HepG2 (cell line): ENCODE results near the gene P3H3. TPM values are rescaled to one million over a fixed set of nuclear protein-coding genes. Genes with fewer than 3 reads are reported as not detected.
A peak's percentile ranks its signal among the peaks of the same experiment; 100 is the strongest.

Source experiments
- ATAC-seq: fragments of 200-7000 bp; cut with Tn5 transposase; 3 replicates; pipeline ENCODE4 v1.9.1; 2020; ENCODE audit warnings: mild to moderate bottlenecking, moderate library complexity
- BruUV-seq: library from RNA; stranded (reverse); fragments of 400-500 nt; replicated peaks from 2 replicates; lab custom pipeline; 2021; lab: Mats Ljungman, UMichigan
- CTCF ChIA-PET: fragments of 300-600 bp; formaldehyde crosslinking; extraction: SDS; loops from one replicate; lab custom pipeline; 2021; ENCODE audit warnings: low total read pairs, inconsistent platforms, low intra/inter-chr PET ratio; lab: Yijun Ruan, JAX
- POLR2A ChIA-PET: fragments of 350-600 bp; sonication (Branson Sonifier 250); formaldehyde crosslinking; loops from one replicate; lab custom pipeline; 2020; ENCODE audit warnings: antibody characterized with exemption, inconsistent platforms; lab: Yijun Ruan, JAX
- DNase-seq: peaks from one replicate; pipeline ENCODE4 v3.0.0-alpha.2; 2015; ENCODE audit warnings: low spot score
- FAIRE-seq: peaks from 3 replicates; lab custom pipeline; 2011; peaks lifted over from hg19 to GRCh38; lab: Jason Lieb, UNC
- H2AFZ ChIP-seq: one replicate; pipeline ENCODE4 v1.6.1; 2011; ENCODE audit warnings: low read length, inconsistent platforms
- H3K27ac ChIP-seq: fragments of 300-600 bp; 3 replicates; pipeline ENCODE4 v1.8.0; 2011; ENCODE audit warnings: mixed run types, mild to moderate bottlenecking, mixed read lengths, low read length, inconsistent platforms; ENCODE audit not compliant: insufficient read depth; ENCODE audit errors: extremely low read length
- H3K27me3 ChIP-seq, 2 experiments: fragments of 200-600 bp in 1 of 2; 2 replicates in 1 of 2; 3 replicates in 1 of 2; pipeline versions ENCODE4 v1.6.0 to v1.8.0; 2011; ENCODE audit warnings: low read length in 2 of 2, mild to moderate bottlenecking in 2 of 2, moderate library complexity in 2 of 2, inconsistent platforms in 1 of 2; ENCODE audit not compliant: insufficient read depth in 2 of 2, control insufficient read depth in 1 of 2
- H3K36me3 ChIP-seq, 2 experiments: fragments of 200-600 bp in 1 of 2; replicated peaks in 1 of 2; 2 replicates in 1 of 2; 3 replicates in 1 of 2; pipeline versions ENCODE4 v1.5.1 to v1.8.0; 2011; ENCODE audit warnings: low read length in 2 of 2, inconsistent platforms in 1 of 2; ENCODE audit not compliant: insufficient read depth in 2 of 2, control insufficient read depth in 1 of 2
- H3K4me1 ChIP-seq: 2 replicates; pipeline ENCODE4 v1.5.1; 2012; ENCODE audit warnings: low read length, inconsistent platforms; ENCODE audit not compliant: insufficient read depth
- H3K4me2 ChIP-seq: 2 replicates; pipeline ENCODE4 v1.6.0; 2011; ENCODE audit warnings: low read depth, low read length, inconsistent platforms
- H3K4me3 ChIP-seq, 3 experiments: fragments of 200-600 bp in 1 of 3; sonication (generic), shearing (Covaris generic) in 1 of 3; replicated peaks in 1 of 3; 2 replicates each; pipeline ENCODE4 v1.5.1; 2011 to 2016; ENCODE audit warnings: low read length in 3 of 3, inconsistent platforms in 2 of 3, low read depth in 2 of 3, mild to moderate bottlenecking in 2 of 3, control low read depth in 1 of 3, mixed read lengths in 1 of 3; ENCODE audit not compliant: insufficient read depth in 1 of 3
- H3K79me2 ChIP-seq: one replicate; pipeline ENCODE4 v1.6.1; 2011; ENCODE audit warnings: low read length, inconsistent platforms; ENCODE audit not compliant: insufficient read depth
- H3K9ac ChIP-seq: 2 replicates; pipeline ENCODE4 v1.6.0; 2011; ENCODE audit warnings: mild to moderate bottlenecking, low read depth, low read length, inconsistent platforms; ENCODE audit not compliant: insufficient read depth
- H3K9me3 ChIP-seq: 2 replicates; pipeline ENCODE4 v1.5.1; 2012; ENCODE audit warnings: mild to moderate bottlenecking, low read length
- H4K20me1 ChIP-seq: 2 replicates; pipeline ENCODE4 v1.6.0; 2011; ENCODE audit warnings: inconsistent platforms, mild to moderate bottlenecking, low read length, moderate library complexity; ENCODE audit not compliant: insufficient read depth
- ATF4 ChIP-seq, 2 experiments: fragments of 450-650 bp in 1 of 2; sonication (generic) in 1 of 2; formaldehyde crosslinking; IDR thresholded peaks; 2 replicates each; pipeline versions ENCODE4 v1.5.0 to v1.8.0; 2020 to 2022; ENCODE audit warnings: mild to moderate bottlenecking in 1 of 2, missing genetic modification reagents in 1 of 2
- GZF1 ChIP-seq: sonication (generic); formaldehyde crosslinking; IDR thresholded peaks from 2 replicates; pipeline ENCODE4 v1.5.1; 2020; ENCODE audit warnings: mild to moderate bottlenecking, missing genetic modification reagents
- HOXA5 ChIP-seq: sonication (generic); formaldehyde crosslinking; IDR thresholded peaks from 2 replicates; pipeline ENCODE4 v1.4.0; 2020; ENCODE audit warnings: missing genetic modification reagents
- JUNB ChIP-seq: sonication (generic); formaldehyde crosslinking; IDR thresholded peaks from 2 replicates; pipeline ENCODE4 v1.8.0; 2022; ENCODE audit warnings: missing genetic modification reagents, mild to moderate bottlenecking, borderline replicate concordance
- MEIS1 ChIP-seq: sonication (generic); formaldehyde crosslinking; IDR thresholded peaks from 2 replicates; pipeline ENCODE4 v1.9.0; 2021; ENCODE audit warnings: mild to moderate bottlenecking, missing genetic modification reagents, moderate library complexity, borderline replicate concordance
- NFE2 ChIP-seq: sonication (generic); formaldehyde crosslinking; IDR thresholded peaks from 2 replicates; pipeline ENCODE4 v1.4.0; 2020; ENCODE audit warnings: missing genetic modification reagents
- PCBP2 ChIP-seq: fragments of 200-400 bp; formaldehyde crosslinking; optimal IDR thresholded peaks from 2 replicates; pipeline ENCODE3; 2018; ENCODE audit warnings: low read length, low read depth; ENCODE audit not compliant: poor library complexity, severe bottlenecking
- POLR2A ChIP-seq, 2 experiments: IDR thresholded peaks; 2 replicates each; pipeline ENCODE4 v1.6.1; 2011; ENCODE audit warnings: low read depth in 2 of 2, low read length in 2 of 2, mild to moderate bottlenecking in 1 of 2, moderate library complexity in 1 of 2; ENCODE audit not compliant: insufficient read depth in 1 of 2
- SIN3A ChIP-seq: IDR thresholded peaks from 2 replicates; pipeline ENCODE4 v1.6.1; 2011; ENCODE audit warnings: low read depth, mild to moderate bottlenecking, control low read depth, low read length, borderline replicate concordance
- TARDBP ChIP-seq: sonication (generic); formaldehyde crosslinking; IDR thresholded peaks from 2 replicates; pipeline ENCODE4 v1.8.0; 2022; ENCODE audit warnings: mild to moderate bottlenecking, missing genetic modification reagents
- ZBTB38 ChIP-seq: sonication (generic); formaldehyde crosslinking; IDR thresholded peaks from 2 replicates; pipeline ENCODE4 v1.5.1; 2020; ENCODE audit warnings: mild to moderate bottlenecking, missing genetic modification reagents
- ZGPAT ChIP-seq: IDR thresholded peaks from 2 replicates; pipeline ENCODE4 v1.6.1; 2016; ENCODE audit warnings: mild to moderate bottlenecking
- ZNF441 ChIP-seq: sonication (generic); formaldehyde crosslinking; IDR thresholded peaks from 2 replicates; pipeline ENCODE4 v1.7.0; 2021; ENCODE audit warnings: missing genetic modification reagents, borderline replicate concordance
- ZNF562 ChIP-seq: sonication (generic); formaldehyde crosslinking; IDR thresholded peaks from 2 replicates; pipeline ENCODE4 v1.8.0; 2022; ENCODE audit warnings: missing genetic modification reagents, borderline replicate concordance
- ZNF678 ChIP-seq: sonication (generic); formaldehyde crosslinking; IDR thresholded peaks from 2 replicates; pipeline ENCODE4 v1.4.0; 2020; ENCODE audit warnings: mild to moderate bottlenecking, missing genetic modification reagents
- ZSCAN21 ChIP-seq: sonication (generic); formaldehyde crosslinking; IDR thresholded peaks from 2 replicates; pipeline ENCODE4 v1.8.0; 2022; ENCODE audit warnings: mild to moderate bottlenecking, missing genetic modification reagents, moderate library complexity, borderline replicate concordance
- WGBS: methylation state at CpG from one replicate; pipeline ENCODE4 v1.1.6; 2017; ENCODE audit warnings: low lambda C conversion rate; 5-methylcytosine and 5-hydroxymethylcytosine counted together
- in situ Hi-C: cut with HindIII; loops from 2 replicates; pipeline ENCODE4 v1.10.0; 2017; ENCODE audit warnings: low pct_unique_long_range_greater_than_20kb; ENCODE audit not compliant: extremely low pct_ligation_motif_present
- intact Hi-C: fragments of 100-400 bp; cut with micrococcal nuclease; formaldehyde crosslinking; loops from one replicate; pipeline ENCODE4 v1.10.0; 2022; ENCODE audit not compliant: unreplicated experiment
- polyA plus RNA-seq, 8 experiments: library from polyadenylated mRNA; depleted of rRNA in 3 of 8; stranded (reverse) in 7 of 8; unstranded in 1 of 8; fragments of >200 nt; fragmentation: Illumina TruSeq in 4 of 8; extraction: Trizol in 4 of 8; gene quantifications; 2 replicates each; pipeline versions ENCODE4 v1.2.1 to v1.2.3, GENCODE V29; 2011 to 2016; ENCODE audit warnings: low read depth in 4 of 8, missing spikeins in 1 of 8, mixed read lengths in 1 of 8; ENCODE audit not compliant: insufficient read depth in 1 of 8
- total RNA-seq, 5 experiments: library from RNA; depleted of rRNA; stranded (reverse); fragments of >200 nt; fragmentation: Illumina TruSeq; extraction: Trizol; gene quantifications; 2 replicates each; pipeline ENCODE4 v1.2.3, GENCODE V29; 2016; ENCODE audit warnings: low read depth in 1 of 5

P3H3 gene
- total and polyA plus RNA-seq, 2 of the 13 experiments (the other 11 are each of a cell fraction or from before 2014, with no cell fraction given), result 20.1 to 20.5 TPM

- TF ChIP-seq ZNF678 (no peak), ATF4 (CRISPR knock-in tag; IDR thresholded peaks at IDR 0.05) (no peak)
Measured at GRCh38 chr12:6816598-6816997, 11.6 kb upstream of the P3H3 start (continued).

DNA sequence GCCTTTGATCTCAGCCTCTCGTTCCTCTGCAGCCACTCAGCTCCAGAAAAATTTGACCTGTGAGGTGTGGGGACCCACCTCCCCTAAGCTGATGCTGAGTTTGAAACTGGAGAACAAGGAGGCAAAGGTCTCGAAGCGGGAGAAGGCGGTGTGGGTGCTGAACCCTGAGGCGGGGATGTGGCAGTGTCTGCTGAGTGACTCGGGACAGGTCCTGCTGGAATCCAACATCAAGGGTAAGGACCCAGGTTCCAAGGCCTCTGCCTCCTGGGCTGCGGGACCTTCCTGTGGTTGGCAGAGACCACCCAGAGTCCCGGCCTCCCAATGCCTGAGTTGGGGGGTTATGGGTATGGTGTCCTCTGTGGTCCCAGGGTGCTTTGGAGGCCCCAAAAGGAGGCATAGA is 11.1 kb upstream of the P3H3 start:
- H3K27me3 ChIP-seq, result peaks cover 5 to 34% of the 10 kb centered on the region in 2 experiments; a peak in 4 of 5 replicates
- BruUV-seq, result no TSS peak
- DNase-seq, result no peak
- in situ Hi-C loops, result no loop called here
- ATAC-seq, result no peak
- POLR2A ChIA-PET, result no interaction called here
- H4K20me1 ChIP-seq, result no peaks in the 10 kb centered on the region
- no peak overlapping the region for H3K4me3 ChIP-seq
- no peak overlapping the region for H3K9ac ChIP-seq
- intact Hi-C loops, result no loop called here
- WGBS, result 25% methylated on average over 8 of the region's 8 CpGs
- H2AFZ ChIP-seq, result no peak overlapping the region
- CTCF ChIA-PET, result no interaction called here
- no peaks in the 10 kb centered on the region for H3K9me3 ChIP-seq
- H3K79me2 ChIP-seq, result no peaks in the 10 kb centered on the region
- no peaks in the 10 kb centered on the region for H3K36me3 ChIP-seq
- no peak for TF ChIP-seq GZF1
- no peak for TF ChIP-seq ZNF562
- TF ChIP-seq POLR2A (IDR thresholded peaks at IDR 0.05; ENCODE audit: insufficient read depth in 1 of 2, low read depth in 2 of 2, low read length in 2 of 2), result peak in 1 of 2 experiments; percentile 8; a peak in 1 of 4 replicates
- TF ChIP-seq ZBTB38 (CRISPR knock-in tag), result no peak
- TF ChIP-seq PCBP2, result no peak
- H3K27ac ChIP-seq, result no peak overlapping the region
- H3K4me1 ChIP-seq, result peaks cover 42% of the 10 kb centered on the region
- no peak for FAIRE-seq
- H3K4me2 ChIP-seq, result no peak overlapping the region

DNA sequence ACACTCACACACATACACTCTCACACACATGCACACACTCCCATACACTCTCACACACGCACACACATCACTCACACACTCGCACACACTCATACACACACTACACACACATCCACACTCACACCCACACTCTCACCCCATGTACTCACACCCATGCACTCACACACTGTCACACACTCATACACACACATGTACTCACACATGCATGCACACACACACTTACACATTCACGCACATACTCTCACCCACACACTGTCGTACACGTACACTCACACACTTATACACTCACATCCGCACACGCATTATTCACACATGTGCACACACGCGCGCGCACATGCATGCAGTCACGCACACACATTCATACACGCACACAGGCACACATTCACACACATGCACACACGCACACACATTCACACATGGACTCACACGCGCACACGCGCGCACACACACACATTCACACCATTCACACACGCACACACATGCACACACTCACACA is 10.5 kb upstream of the P3H3 start:
- no peak for DNase-seq
- H3K9me3 ChIP-seq, result no peaks in the 10 kb centered on the region
- no peak for FAIRE-seq
- no peak overlapping the region for H3K9ac ChIP-seq
- ChIA-PET CTCF (no interaction called here), POLR2A (no interaction called here)
- H4K20me1 ChIP-seq, result no peaks in the 10 kb centered on the region
- no peak overlapping the region for H3K4me3 ChIP-seq
- 93% methylated on average over 20 of the region's 20 CpGs for WGBS
- no peak overlapping the region for H3K4me2 ChIP-seq
- H3K4me1 ChIP-seq, result peaks cover 42% of the 10 kb centered on the region
- no peaks in the 10 kb centered on the region for H3K36me3 ChIP-seq
- H3K79me2 ChIP-seq, result no peaks in the 10 kb centered on the region
- no TSS peak for BruUV-seq
- ATAC-seq, result no peak
- in situ Hi-C loops, result no loop called here
- peaks cover 7 to 34% of the 10 kb centered on the region in 2 experiments; a peak in 4 of 5 replicates for H3K27me3 ChIP-seq
- no peak overlapping the region for H2AFZ ChIP-seq
- H3K27ac ChIP-seq, result no peak overlapping the region
- intact Hi-C loops, result no loop called here
- TF ChIP-seq ZSCAN21 (CRISPR knock-in tag) (0 out of 2 replicates have a peak, but pooled peaks have one; percentile 29), JUNB (CRISPR knock-in tag) (0 out of 2 replicates have a peak, but pooled peaks have one; percentile 24), MEIS1 (no peak), ZGPAT (CRISPR knock-in tag) (no peak), TARDBP (CRISPR knock-in tag) (peak; percentile 97), ZNF562 (no peak), HOXA5 (no peak), NFE2 (CRISPR knock-in tag) (no peak), SIN3A (no peak), ZNF441 (no peak)
